ENCODE data around the gene MORN4.
"Not testable (repeated sequence)": the region's sequence is repeated elsewhere in the genome, so short reads cannot be mapped to it uniquely, and the experiment has no call there.

Gene MORN4

GRCh38 chr10:97577701-97578100 lies 55.6 kb downstream of the MORN4 start:
- Histone ChIP-seq H3K27ac (ENCODE audit: extremely low read depth, low read depth, low read length) (no peak overlapping the region), H3K4me3 (ENCODE audit: low read depth, low read length) (no peak overlapping the region), H3K4me1 (ENCODE audit: control insufficient read depth, insufficient read depth, low read length) (peaks cover 6% of the 10 kb centered on the region; the same call in 1 of the 2 replicates), H3K36me3 (ENCODE audit: control insufficient read depth in 2 of 2, insufficient read depth in 1 of 2, low read length in 2 of 2) (no peaks in the 10 kb centered on the region), H3K9me3 (ENCODE audit: control insufficient read depth, insufficient read depth, low read depth, low read length) (no peaks in the 10 kb centered on the region)
- CTCF ChIA-PET: interaction anchor here (0.6 kb wide), 1 partner anchor 140 kb away, joined by 3 read pairs; no protein-coding TSS in a partner anchor
- TF ChIP-seq ZNF624 (tag by site-specific recombination; IDR thresholded peaks at IDR 0.05) (no peak), ZSCAN4 (tag by site-specific recombination; IDR thresholded peaks at IDR 0.05) (no peak), INSM2 (tag by site-specific recombination; IDR thresholded peaks at IDR 0.05) (no peak), ZNF157 (tag by site-specific recombination; IDR thresholded peaks at IDR 0.05) (no peak), ZNF785 (tag by site-specific recombination; IDR thresholded peaks at IDR 0.05) (no peak), ZNF529 (tag by site-specific recombination; IDR thresholded peaks at IDR 0.05; ENCODE audit: insufficient replicate concordance) (no peak), ZNF585B (tag by site-specific recombination; IDR thresholded peaks at IDR 0.05) (no peak), ZNF521 (tag by site-specific recombination; IDR thresholded peaks at IDR 0.05) (no peak), FEZF1 (tag by site-specific recombination; IDR thresholded peaks at IDR 0.05) (no peak), KLF10 (tag by site-specific recombination; IDR thresholded peaks at IDR 0.05) (no peak), ZNF660 (tag by site-specific recombination; IDR thresholded peaks at IDR 0.05) (no peak), ZNF146 (tag by site-specific recombination; IDR thresholded peaks at IDR 0.05) (no peak), SP3 (tag by site-specific recombination; IDR thresholded peaks at IDR 0.05) (no peak), ZNF513 (tag by site-specific recombination; IDR thresholded peaks at IDR 0.05) (no peak), SP7 (tag by site-specific recombination; IDR thresholded peaks at IDR 0.05) (no peak), ZNF366 (tag by site-specific recombination; conservative IDR thresholded peaks at IDR 0.05) (no peak), ZBTB7A (tag by site-specific recombination; IDR thresholded peaks at IDR 0.05; ENCODE audit: low read depth) (no peak)
- POLR2A ChIA-PET: no interaction called here

GRCh38 chr10:97576487-97576886 lies 56.8 kb downstream of the MORN4 start:
- H3K36me3 ChIP-seq (ENCODE audit: control insufficient read depth in 2 of 2, insufficient read depth in 1 of 2, low read length in 2 of 2); POLR2A ChIA-PET; H3K9me3 ChIP-seq (ENCODE audit: control insufficient read depth, insufficient read depth, low read depth, low read length); H3K27ac ChIP-seq (ENCODE audit: extremely low read depth, low read depth, low read length); H3K4me3 ChIP-seq (ENCODE audit: low read depth, low read length); H3K4me1 ChIP-seq (ENCODE audit: control insufficient read depth, insufficient read depth, low read length): not testable (repeated sequence)
- CTCF ChIA-PET: interaction anchor here (0.6 to 2.7 kb wide), 5 partner anchors 16 to 216 kb away, joined by 3 to 12 read pairs (median 4); no protein-coding TSS in a partner anchor
- peak; percentile 82; the same call in 1 of the 2 replicates for TF ChIP-seq ZNF292 (tag by site-specific recombination; IDR thresholded peaks at IDR 0.05; ENCODE audit: borderline replicate concordance, low read depth)
- TF ChIP-seq ZNF580 (tag by site-specific recombination; IDR thresholded peaks at IDR 0.05): peak; percentile 56; the same call in 1 of the 2 replicates
- TF ChIP-seq ZNF266 (tag by site-specific recombination; IDR thresholded peaks at IDR 0.05; ENCODE audit: low read depth): peak; percentile 86
- 0 out of 2 replicates have a peak, but pooled peaks have one; percentile 32 for TF ChIP-seq ZNF341 (tag by site-specific recombination; IDR thresholded peaks at IDR 0.05; ENCODE audit: low read depth)
- peak; percentile 95 for TF ChIP-seq ZNF426 (tag by site-specific recombination; IDR thresholded peaks at IDR 0.05)
- TF ChIP-seq ZNF518A (tag by site-specific recombination; conservative IDR thresholded peaks at IDR 0.05; ENCODE audit: low read depth): peak; percentile 95
- 0 out of 2 replicates have a peak, but pooled peaks have one; percentile 12 for TF ChIP-seq PRDM4 (tag by site-specific recombination; IDR thresholded peaks at IDR 0.05)
